Activated CD8-positive, alpha-beta T cell treated with anti-CD3 and anti-CD28 coated beads, Interleukin-2, amount 10 ng/mL, durations not matched to agents 7 days and 5 days (primary cell): ENCODE results near the gene TAF1A. TPM values are rescaled to one million over a fixed set of nuclear protein-coding genes. Genes with fewer than 3 reads are reported as not detected.

Source experiments
- ATAC-seq: fragments of 150-1000 bp; cut with Tn5 transposase; one replicate; pipeline ENCODE4 v1.10.0; 2021; ENCODE audit warnings: moderate library complexity
- CTCF ChIA-PET: fragments of 350-600 bp; sonication (Branson Sonifier 250); formaldehyde crosslinking; loops from one replicate; lab custom pipeline; 2021; ENCODE audit warnings: antibody characterized with exemption; lab: Charles Lee
- POLR2A ChIA-PET: fragments of 350-600 bp; sonication (Branson Sonifier 250); formaldehyde crosslinking; loops from one replicate; lab custom pipeline; 2021; ENCODE audit warnings: antibody characterized with exemption; lab: Charles Lee
- DNase-seq: peaks from one replicate; pipeline ENCODE4 v3.0.0-alpha.2; 2020
- H3K27ac Mint-ChIP-seq: one replicate; pipeline ENCODE4 v1.8.0; 2021; ENCODE audit warnings: mild to moderate bottlenecking, mixed read lengths
- H3K27me3 Mint-ChIP-seq: one replicate; pipeline ENCODE4 v1.8.0; 2021; ENCODE audit warnings: low read depth, mixed read lengths
- H3K36me3 Mint-ChIP-seq: one replicate; pipeline ENCODE4 v1.8.0; 2021; ENCODE audit warnings: low read depth, mixed read lengths
- H3K4me1 Mint-ChIP-seq: one replicate; pipeline ENCODE4 v1.8.0; 2021; ENCODE audit warnings: low read depth, mixed read lengths
- H3K4me3 Mint-ChIP-seq: one replicate; pipeline ENCODE4 v1.8.0; 2021; ENCODE audit warnings: mild to moderate bottlenecking, mixed read lengths
- H3K9me3 Mint-ChIP-seq: one replicate; pipeline ENCODE4 v1.8.0; 2022; ENCODE audit warnings: mixed read lengths; ENCODE audit not compliant: insufficient read depth
- total RNA-seq, 2 experiments: library from RNA; stranded (reverse); gene quantifications; one replicate each; pipeline ENCODE4 v1.2.3, GENCODE V29; 2021

Gene TAF1A
- total RNA-seq, 2 experiments from 2014 or later, result 10.0 to 12.8 TPM

DNA sequence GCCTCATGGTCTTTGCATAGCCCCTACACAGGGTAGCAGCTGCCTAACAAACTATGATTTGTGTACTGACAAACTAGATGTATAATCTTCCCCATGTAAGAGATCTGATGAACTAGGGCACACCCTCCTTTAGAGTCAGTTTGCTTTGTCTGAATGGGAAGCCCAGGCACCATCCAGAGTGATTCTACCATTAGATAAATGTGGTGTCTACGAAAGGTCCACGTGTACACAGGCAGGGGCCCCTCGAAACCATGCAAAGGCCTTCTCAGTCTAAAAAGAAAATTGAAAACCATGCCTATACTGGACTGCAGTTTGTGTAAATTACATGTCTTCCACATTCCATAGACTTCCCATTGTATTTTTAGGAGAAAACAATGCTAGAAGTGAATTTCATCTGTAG lies 60.6 kb downstream of the TAF1A start:
- DNase-seq (no peak), ATAC-seq (no peak)
- H3K9me3 Mint-ChIP-seq, result no peaks in the 10 kb centered on the region
- POLR2A ChIA-PET, result no interaction called here
- H3K4me3 Mint-ChIP-seq, result no peak overlapping the region
- no peak overlapping the region for H3K27ac Mint-ChIP-seq
- peaks cover 3% of the 10 kb centered on the region for H3K4me1 Mint-ChIP-seq
- peaks cover 4% of the 10 kb centered on the region for H3K27me3 Mint-ChIP-seq
- CTCF ChIA-PET, result interaction anchor here (0.7 to 1.2 kb wide), 2 partner anchors 105 to 214 kb away, joined by 3 read pairs; no protein-coding TSS in a partner anchor
- no peaks in the 10 kb centered on the region for H3K36me3 Mint-ChIP-seq

GRCh38 chr1:222525951-222526350 lies 63.8 kb downstream of the TAF1A start:
- Mint-ChIP-seq H3K27ac (no peak overlapping the region), H3K9me3 (no peaks in the 10 kb centered on the region), H3K27me3 (peaks cover 4% of the 10 kb centered on the region), H3K36me3 (no peaks in the 10 kb centered on the region), H3K4me3 (no peak overlapping the region), H3K4me1 (peaks cover 3% of the 10 kb centered on the region)
- DNase-seq (peak; percentile 29), ATAC-seq (no peak)
- POLR2A ChIA-PET, result no interaction called here
- CTCF ChIA-PET, result no interaction called here

- POLR2A ChIA-PET, result no interaction called here
- no peak for DNase-seq
- peaks cover 4% of the 10 kb centered on the region for H3K27me3 Mint-ChIP-seq
Measured at GRCh38 chr1:222523852-222524251, 65.9 kb downstream of the TAF1A start.

DNA sequence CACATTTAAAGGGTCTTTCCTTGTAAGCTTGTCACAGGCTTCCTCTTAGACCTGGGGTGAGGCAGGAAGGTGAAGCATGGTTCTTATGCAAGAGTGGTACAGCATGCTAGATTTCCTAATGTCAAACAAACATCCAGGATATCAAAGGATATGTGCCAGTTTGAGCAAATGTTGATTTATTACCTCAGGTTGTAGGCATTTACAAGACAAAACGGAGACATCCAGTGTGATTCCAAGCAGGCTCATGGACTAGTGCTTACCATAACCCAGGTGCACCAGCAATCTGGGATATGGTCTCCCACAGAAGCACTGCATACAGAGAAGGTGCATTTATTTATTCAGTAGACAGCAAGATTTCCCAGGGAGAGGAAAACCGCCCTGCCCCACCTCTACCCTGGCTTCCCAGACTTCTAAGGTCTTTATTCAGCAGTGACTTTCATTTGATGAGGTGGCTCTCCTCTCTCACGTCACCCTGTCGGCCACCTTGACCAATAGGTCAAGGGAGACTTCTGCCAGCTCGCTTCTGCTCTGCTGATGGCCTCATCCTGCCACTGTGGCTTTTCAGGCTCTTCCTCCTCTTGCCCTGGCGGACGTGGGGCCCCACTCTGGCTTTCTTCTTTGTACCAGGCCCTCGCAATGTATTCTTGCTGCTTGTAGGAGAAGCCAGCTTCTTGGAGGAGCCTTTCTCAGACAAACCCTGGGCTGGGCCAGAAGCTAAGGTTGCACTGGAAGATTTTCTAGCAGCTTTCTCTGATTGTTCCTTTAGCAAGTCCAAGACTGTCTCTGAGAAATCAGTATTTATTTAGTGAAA lies 67.4 kb downstream of the TAF1A start:
- H3K4me3 Mint-ChIP-seq, result no peak overlapping the region
- H3K27ac Mint-ChIP-seq, result no peak overlapping the region
- POLR2A ChIA-PET, result no interaction called here
- H3K36me3 Mint-ChIP-seq, result no peaks in the 10 kb centered on the region
- CTCF ChIA-PET, result no interaction called here
- H3K9me3 Mint-ChIP-seq, result no peaks in the 10 kb centered on the region
- peaks cover 4% of the 10 kb centered on the region for H3K27me3 Mint-ChIP-seq
- DNase-seq (no peak), ATAC-seq (no peak)
- H3K4me1 Mint-ChIP-seq, result peaks cover 3% of the 10 kb centered on the region

More at GRCh38 chr1:222523852-222524251, 65.9 kb downstream of the TAF1A start:
- Mint-ChIP-seq H3K4me1 (peaks cover 3% of the 10 kb centered on the region), H3K4me3 (no peak overlapping the region), H3K9me3 (no peaks in the 10 kb centered on the region), H3K27ac (no peak overlapping the region), H3K36me3 (no peaks in the 10 kb centered on the region)
- ATAC-seq, result no peak
- CTCF ChIA-PET, result no interaction called here

DNA sequence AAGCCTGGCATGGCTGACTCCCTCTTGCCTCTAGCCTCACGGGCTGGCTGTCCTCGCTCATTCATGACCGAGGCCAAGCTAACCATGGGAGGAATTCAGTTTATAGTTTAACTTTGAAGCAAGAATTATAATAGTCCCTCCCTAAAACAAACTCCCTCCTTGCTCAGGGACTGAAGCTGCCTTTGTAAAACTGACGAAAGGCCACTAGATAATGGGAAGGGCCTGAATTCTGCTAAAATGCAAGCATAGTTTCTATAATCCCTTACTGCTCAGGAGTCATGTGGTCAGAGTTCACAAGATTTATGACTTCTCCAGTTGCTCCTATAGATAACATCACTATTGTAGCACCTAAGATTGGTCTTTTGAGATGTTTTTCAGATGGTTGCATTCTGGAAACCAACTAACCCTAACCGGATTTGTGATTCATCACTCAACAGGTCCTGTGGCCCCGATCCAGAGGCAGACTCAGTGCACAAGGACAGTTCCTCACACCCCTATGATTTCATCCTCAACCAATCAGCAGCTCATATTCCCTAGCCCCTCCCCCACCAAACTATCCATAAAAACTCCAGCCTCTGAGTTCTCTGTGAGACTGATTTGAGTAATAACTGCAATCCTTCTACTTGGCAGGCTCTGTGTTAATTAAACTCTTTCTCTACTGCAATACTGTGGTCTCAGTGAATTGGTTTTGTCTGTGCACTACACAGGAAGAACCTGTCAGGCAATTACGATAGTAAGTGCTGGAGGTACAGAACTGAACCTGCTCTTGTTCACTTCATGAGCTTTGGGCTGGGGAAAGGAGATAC lies 68.2 kb downstream of the TAF1A start:
- ATAC-seq, result no peak
- no peak overlapping the region for H3K27ac Mint-ChIP-seq

More for the DNA sequence above, 68.2 kb downstream of the TAF1A start:
- no peaks in the 10 kb centered on the region for H3K9me3 Mint-ChIP-seq
- no peak overlapping the region for H3K4me3 Mint-ChIP-seq
- CTCF ChIA-PET, result no interaction called here
- H3K4me1 Mint-ChIP-seq, result peaks cover 3% of the 10 kb centered on the region
- H3K36me3 Mint-ChIP-seq, result no peaks in the 10 kb centered on the region
- peaks cover 4% of the 10 kb centered on the region for H3K27me3 Mint-ChIP-seq
- DNase-seq, result no peak
- POLR2A ChIA-PET, result no interaction called here

Other genes starting within 250 kb of the TAF1A start
- under 1 TPM; 0.18 to 0.50 TPM for gene HHIPL2, start 41.8 kb downstream of the TAF1A start, total RNA-seq
- 10 to 100 TPM; 47.4 to 56.2 TPM for gene MIA3, start 28.2 kb upstream of the TAF1A start, total RNA-seq
- gene AIDA, start 122.6 kb upstream of the TAF1A start, total RNA-seq, result 10 to 100 TPM; 67.1 to 71.5 TPM
- 10 to 100 TPM; 38.1 to 41.6 TPM for gene BROX, start 122.6 kb upstream of the TAF1A start, total RNA-seq
- gene FAM177B, start 147.3 kb upstream of the TAF1A start, total RNA-seq, result not detected
- gene DISP1, start 225.1 kb upstream of the TAF1A start, total RNA-seq, result 1 to 10 TPM; 1.5 to 2.0 TPM